GM18909 (cell line): ENCODE measurements around the gene PAQR8.
A peak's percentile ranks its signal among the peaks of the same experiment; 100 is the strongest.
"Not testable (repeated sequence)": the region's sequence is repeated elsewhere in the genome, so short reads cannot be mapped to it uniquely, and the experiment has no call there.

ENCODE experiments used
- ATAC-seq: cut with Tn5 transposase; IDR thresholded peaks from one replicate; pipeline ENCODE4 v1.9.1; 2021; ENCODE audit warnings: mild to moderate bottlenecking; ENCODE audit not compliant: unreplicated experiment, poor library complexity

Gene PAQR8

DNA sequence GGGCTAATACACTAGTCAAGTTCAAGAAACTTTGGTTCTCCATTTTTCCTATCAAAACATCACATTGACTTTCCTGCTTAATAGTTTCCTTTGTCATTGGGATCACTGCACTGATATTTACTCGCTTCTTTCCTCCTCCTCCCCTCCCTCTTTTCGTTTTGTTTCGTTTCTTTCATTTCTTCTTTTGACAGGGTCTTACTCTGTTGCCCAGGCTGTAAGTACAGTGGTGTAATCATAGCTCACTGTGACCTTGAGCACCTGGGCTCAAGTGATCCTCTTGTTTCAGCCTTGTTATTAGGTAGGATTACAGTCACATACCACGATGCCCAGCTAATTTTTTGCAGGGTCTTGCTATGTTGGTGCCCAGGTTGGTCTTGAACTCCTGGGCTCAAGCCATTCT, 12.3 kb downstream of the PAQR8 start:
- ATAC-seq: no peak

DNA sequence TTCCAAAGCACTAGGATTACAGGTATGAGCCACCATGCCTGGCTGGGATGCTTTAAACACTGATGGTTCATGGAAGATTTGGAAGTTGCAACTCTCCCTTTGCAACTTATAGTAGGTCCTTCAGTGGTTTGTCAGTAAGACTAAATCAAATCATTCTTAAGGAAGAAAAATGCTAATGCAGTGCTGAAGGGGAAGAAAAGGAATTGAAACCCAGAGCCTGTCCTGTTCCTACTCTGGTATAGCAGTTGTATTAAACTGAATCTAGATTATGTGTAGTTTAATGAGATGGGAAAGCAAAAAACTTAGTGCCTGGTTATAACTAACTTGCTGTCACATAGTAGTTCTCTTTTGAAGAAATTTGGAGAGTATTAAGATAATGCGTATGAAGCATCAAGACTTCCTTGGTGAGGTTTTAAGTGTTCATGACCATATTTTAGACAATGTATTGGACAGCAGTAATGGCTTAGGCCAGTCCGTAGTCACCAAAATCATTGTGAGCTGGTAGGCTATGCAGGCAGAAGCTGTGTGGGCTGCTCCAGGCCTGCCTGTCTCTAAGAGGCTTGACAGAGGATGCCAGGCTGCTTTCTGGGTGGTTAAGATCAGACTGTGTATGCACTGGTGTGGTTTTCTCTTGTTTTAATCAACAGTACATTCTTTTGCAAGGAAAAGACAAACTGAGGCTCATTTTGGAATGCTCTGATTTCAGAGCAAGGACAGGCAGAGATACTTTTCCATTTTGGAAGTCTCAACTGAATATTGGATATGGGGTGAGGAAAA, 14.0 kb downstream of the PAQR8 start:
- no peak for ATAC-seq

DNA sequence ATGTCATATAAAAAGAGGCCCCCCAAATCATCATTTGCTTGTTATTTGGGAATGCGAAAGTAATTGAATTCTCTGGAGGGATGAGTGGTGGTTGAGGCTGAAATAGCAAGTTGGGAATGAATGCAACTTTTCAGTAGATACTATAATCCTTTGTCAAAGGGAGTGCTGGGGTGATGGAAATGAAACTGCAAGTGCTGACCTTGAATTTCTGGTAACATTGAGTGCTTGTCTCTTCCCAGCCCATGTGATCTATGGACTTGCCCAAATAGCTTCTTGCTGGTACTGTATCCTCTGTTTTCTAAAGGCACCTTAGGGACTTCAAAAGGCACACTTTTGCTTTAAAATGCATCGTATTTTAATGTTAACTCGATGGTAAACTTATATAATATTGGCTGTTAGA, 14.8 kb downstream of the PAQR8 start:
- ATAC-seq: no peak

- no peak for ATAC-seq
Observed at GRCh38 chr6:52377538-52378221, 15.7 kb downstream of the PAQR8 start.

DNA sequence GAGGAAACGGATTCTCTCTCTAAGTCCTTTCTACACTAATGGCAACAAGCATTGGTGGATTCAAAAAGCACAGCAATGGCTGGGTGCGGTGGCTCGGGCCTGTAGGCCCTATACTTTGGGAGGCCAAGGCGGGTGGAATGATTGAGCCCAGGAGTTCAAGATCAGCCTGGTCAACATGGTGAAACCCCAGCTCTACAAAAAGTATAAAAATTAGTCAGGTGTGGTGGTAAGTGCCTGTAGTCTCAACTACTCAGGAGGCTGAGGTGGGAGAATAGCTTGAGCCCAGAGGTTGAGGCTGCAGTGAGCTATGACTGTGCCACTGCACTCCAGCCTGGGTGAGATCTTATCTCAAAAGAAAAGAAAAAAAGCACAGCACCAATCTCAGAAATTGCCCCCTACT, 19.3 kb downstream of the PAQR8 start:
- no peak for ATAC-seq

DNA sequence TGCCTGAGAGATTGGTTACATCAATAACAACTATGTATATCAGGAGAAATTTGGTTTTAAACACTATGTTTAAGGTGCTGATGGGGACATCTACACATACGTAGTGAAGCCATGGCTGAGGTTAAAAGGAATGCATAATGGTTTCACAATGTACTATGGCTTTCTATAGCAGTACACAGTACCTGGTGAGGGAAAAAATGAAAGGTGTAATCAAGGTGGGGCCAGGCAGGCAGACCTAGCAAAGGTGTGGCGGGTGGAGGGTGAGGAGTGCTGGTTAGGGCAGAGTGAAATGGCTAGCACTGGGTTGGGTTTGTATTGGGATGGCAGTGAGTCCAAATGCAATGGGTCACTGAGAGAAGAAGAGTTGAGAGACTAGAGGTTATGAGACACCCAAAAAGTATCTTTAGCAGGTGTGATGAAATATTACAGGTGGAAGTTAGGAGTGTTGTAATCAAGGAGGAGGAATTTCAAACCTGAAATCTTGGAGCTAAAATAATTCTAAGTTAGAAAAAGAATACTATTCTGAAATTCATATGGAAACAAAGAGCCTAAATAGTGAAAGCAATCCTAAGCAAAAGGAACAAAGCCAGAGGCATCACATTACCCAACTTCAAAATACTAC, 22.3 kb downstream of the PAQR8 start:
- no peak for ATAC-seq

- no peak for ATAC-seq
Observed at GRCh38 chr6:52385074-52385473, 23.1 kb downstream of the PAQR8 start.

DNA sequence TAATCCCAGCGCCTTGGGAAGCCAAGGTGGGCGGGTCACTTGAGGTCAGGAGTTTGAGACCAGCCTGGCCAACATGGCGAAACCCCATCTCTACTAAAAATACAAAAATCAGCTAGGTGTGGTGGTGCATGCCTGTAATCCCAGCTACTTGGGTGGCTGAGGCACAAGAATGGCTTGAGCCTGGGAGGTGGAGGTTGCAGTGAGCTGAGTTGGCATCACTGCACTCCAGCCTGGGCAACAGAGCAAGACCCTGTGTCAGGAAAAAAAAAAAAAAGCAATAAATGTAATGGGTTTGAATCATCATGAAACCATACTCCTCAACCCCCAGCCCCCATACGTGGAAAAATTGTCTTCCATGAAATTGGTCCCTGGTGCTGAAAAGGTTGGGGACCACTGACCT, 26.2 kb downstream of the PAQR8 start:
- not testable (repeated sequence) for ATAC-seq

DNA sequence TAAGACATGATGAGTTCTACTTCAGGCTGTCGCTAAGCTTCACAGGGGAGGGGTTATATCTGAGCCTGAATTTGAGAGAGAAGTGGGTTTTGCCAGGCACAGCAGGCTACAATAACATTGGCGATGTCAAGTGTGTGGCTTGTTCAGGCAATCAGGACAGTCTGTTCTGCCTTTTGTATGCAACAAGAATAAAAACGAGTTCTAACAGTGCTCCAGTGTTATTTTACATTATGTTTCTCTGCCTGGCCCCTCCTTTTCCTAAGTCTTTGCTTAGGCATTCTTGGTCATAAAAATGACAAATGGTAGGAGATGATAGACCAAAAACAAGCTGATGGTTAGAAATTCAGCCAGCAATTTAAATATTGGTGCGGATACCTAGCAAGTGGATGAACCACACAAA, 26.8 kb downstream of the PAQR8 start:
- no peak for ATAC-seq

DNA sequence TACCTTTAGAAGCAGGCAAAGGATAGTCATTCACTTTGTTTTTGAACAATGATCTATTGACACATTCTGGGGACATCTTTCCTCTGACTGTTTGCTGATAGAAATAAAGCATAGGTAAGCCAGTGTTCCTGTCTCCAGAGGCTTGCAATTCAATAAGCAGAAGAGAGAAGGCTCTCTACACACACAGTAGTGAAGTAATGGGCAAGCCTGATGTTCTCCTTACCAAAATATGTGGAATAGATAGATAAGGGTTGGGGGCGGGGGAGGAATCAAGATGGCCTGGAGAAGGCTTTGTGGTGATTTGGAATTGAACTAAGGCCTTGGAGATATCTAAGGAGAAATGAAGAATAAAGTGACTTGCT, 27.3 kb downstream of the PAQR8 start:
- ATAC-seq: no peak

DNA sequence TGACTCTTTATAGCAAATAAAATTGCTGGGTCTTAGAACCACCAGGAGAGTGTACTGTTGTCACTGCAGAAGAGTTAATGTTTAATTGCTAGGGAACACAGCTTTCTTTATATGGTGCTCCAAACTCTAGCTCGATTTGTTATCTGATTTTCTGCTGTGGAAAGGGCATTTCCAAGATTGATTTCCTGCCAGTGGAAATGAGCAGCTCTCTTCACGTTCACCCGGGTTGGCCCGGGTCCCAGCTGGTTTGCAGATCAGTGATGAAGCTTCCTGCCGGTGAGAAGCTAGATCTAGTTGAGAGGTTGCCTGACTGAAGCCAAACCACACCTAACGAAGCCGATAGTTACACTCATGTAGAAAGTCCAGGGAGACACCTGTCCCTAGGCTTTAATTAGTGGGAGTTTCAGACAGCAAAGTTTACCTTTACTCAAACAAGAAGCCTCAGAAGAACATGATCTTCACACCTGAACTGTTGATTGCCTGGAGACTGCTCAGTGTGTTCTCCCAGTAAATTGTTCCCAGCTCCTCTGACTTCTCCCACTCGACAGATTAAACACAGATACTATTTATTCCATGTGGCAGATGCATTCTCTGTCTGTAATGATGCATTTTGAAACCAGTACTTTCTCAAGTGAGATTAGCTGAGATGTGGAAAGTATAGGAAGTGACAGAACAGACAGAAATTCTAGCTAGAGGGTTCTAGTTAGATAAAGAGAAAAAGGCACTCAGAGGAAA, 27.8 kb downstream of the PAQR8 start:
- peak; percentile 72 for ATAC-seq

- ATAC-seq: peak; percentile 48
Observed at GRCh38 chr6:52390361-52390727, 28.4 kb downstream of the PAQR8 start.

DNA sequence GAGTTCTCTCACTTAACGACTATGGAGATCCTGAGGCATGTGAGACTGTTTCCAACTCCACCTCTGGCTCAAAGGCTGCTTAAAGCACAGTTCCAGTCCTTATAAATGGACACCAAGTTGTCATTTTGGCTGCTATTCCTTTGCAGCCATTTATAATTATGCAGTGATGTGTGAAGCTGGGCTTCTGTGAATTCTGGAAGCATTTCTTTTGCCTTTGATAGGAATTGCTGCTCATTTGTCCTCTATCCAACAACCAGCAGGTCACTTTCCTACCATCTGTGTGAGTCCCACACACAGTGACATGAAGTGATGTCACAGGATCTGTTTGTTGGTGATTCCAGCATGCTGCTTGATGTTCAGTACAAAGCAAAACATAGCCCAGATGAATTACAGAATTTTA, 29.6 kb downstream of the PAQR8 start:
- ATAC-seq: no peak

DNA sequence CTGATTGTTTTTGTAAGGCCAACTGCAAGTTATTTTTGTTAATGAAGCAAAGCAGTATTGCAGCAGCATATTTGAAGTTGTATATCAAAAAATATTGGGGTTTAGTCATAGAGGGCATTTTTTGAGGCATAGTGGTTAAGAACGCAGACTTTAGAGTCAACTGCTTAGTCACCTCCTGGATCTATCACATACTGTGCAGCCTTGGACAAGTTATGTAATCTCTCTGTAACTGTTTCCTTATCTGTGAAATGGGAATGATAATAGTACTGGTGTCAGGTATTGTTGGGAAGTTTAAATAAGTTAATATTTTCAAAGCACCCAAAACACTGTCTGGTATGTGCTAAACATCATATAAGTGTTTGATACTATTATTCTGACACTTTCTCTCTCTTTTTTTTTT, 31.0 kb downstream of the PAQR8 start:
- no peak for ATAC-seq

DNA sequence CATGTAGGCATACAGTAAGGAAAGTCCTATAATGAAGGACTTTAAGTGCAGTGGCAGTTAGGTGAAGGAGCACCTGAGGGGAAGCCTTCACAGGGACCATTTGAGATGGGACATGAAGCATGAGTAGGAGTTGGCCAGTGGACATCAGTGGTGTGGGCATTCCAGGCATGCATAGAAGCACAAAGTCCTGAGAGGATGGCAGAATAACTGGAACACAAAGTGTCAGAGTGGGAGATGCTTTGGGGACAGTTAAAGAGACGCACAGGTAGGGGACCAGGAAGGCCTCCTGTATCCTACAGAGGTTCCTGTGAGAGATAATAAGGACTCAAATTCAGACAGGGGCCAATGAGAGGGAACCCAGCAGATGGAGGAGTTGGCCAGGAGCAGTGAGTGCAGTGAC, 31.8 kb downstream of the PAQR8 start:
- peak; percentile 7 for ATAC-seq

DNA sequence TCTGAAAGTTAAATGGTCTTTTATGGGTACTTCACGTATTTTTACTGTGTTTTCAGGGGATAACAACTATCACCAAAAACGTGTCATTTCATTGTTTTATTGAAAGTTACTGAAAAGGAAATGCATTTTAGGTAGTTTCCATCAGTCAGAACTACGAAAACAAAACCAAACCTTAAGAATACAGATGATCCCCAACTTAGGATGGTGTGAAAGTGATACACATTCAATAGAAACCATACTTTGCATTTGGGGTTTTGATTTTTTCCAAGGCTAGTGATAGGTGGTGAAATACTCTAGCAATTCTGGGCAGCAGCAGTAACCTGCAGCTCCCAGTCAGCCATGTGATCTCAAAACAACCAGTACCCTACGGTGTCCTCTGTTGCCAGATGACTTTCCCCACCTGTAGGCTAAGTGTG, 32.3 kb downstream of the PAQR8 start:
- ATAC-seq: peak; percentile 61

- no peak for ATAC-seq
Observed at GRCh38 chr6:52395969-52396368, 34.0 kb downstream of the PAQR8 start.

GRCh38 chr6:52399511-52400312, 37.8 kb downstream of the PAQR8 start:
- ATAC-seq: peak; percentile 61

- no peak for ATAC-seq
Observed at GRCh38 chr6:52400313-52401041, 38.5 kb downstream of the PAQR8 start.

- ATAC-seq: no peak
Observed at GRCh38 chr6:52403086-52403485, 41.1 kb downstream of the PAQR8 start.
